ENCODE data around the gene NELFE.

NELFE gene

DNA sequence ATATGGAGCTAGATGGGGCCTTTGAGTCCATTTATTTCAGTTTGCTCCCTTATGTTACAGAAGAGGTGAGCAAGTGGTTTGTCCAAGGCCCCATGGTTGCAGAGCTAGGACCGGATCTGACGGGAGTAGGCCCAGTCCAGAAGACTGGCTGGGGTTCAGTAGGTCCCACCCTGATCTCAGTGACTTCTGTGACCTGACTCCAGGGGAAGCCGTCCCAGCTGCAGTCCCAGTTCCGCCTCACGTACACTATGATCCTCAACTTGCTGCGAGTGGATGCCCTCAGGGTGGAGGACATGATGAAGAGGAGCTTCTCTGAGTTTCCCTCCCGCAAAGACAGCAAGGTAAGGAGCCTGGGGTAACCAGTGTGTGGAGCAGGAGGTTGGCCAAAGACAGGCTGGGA lies 7.7 kb upstream of the NELFE start:
- no peak for TF ChIP-seq TAF1 (IDR thresholded peaks at IDR 0.05; ENCODE audit: borderline replicate concordance, insufficient read depth, low read length)

DNA sequence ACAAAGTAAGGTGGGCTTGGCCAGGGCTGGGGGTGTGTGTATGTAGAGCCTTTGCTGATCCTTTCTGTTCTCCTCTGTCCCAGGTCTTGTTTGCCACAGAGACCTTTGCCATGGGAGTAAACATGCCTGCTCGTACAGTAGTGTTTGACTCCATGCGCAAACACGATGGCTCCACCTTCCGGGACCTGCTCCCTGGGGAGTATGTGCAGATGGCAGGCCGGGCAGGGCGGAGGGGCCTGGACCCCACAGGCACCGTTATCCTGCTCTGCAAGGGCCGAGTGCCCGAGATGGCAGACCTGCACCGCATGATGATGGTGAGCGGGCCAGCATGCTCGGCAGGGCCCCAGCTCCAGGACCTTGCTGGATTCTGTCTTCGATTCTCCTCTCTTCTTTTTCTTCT lies 6.9 kb upstream of the NELFE start:
- TF ChIP-seq POLR2AphosphoS5 (IDR thresholded peaks at IDR 0.05; ENCODE audit: low read depth, low read length) (no peak), TAF1 (IDR thresholded peaks at IDR 0.05; ENCODE audit: borderline replicate concordance, insufficient read depth, low read length) (no peak), FOXP2 (optimal IDR thresholded peaks at IDR 0.05; ENCODE audit: borderline replicate concordance, extremely low read depth, extremely low read length, insufficient read depth) (no peak)

DNA sequence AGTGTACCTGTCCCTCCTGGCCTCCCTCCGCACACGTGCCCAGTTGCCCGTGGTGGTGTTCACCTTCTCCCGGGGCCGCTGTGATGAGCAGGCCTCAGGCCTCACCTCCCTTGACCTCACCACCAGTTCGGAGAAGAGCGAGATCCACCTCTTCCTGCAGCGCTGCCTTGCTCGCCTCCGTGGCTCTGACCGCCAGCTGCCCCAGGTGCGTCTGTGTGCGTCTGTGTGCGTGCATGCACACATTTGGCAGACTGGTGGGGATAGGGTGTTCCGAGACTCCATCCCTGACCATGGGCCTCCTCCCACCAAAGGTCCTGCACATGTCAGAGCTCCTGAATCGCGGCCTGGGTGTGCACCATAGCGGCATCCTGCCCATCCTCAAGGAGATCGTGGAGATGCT lies 5.2 kb upstream of the NELFE start:
- TF ChIP-seq POLR2AphosphoS5 (IDR thresholded peaks at IDR 0.05; ENCODE audit: low read depth, low read length), result no peak
- TF ChIP-seq TAF1 (IDR thresholded peaks at IDR 0.05; ENCODE audit: borderline replicate concordance, insufficient read depth, low read length), result no peak
- TF ChIP-seq SIN3A (IDR thresholded peaks at IDR 0.05; ENCODE audit: borderline replicate concordance, insufficient read depth, low read length), result no peak
- TF ChIP-seq, protein P1, sequence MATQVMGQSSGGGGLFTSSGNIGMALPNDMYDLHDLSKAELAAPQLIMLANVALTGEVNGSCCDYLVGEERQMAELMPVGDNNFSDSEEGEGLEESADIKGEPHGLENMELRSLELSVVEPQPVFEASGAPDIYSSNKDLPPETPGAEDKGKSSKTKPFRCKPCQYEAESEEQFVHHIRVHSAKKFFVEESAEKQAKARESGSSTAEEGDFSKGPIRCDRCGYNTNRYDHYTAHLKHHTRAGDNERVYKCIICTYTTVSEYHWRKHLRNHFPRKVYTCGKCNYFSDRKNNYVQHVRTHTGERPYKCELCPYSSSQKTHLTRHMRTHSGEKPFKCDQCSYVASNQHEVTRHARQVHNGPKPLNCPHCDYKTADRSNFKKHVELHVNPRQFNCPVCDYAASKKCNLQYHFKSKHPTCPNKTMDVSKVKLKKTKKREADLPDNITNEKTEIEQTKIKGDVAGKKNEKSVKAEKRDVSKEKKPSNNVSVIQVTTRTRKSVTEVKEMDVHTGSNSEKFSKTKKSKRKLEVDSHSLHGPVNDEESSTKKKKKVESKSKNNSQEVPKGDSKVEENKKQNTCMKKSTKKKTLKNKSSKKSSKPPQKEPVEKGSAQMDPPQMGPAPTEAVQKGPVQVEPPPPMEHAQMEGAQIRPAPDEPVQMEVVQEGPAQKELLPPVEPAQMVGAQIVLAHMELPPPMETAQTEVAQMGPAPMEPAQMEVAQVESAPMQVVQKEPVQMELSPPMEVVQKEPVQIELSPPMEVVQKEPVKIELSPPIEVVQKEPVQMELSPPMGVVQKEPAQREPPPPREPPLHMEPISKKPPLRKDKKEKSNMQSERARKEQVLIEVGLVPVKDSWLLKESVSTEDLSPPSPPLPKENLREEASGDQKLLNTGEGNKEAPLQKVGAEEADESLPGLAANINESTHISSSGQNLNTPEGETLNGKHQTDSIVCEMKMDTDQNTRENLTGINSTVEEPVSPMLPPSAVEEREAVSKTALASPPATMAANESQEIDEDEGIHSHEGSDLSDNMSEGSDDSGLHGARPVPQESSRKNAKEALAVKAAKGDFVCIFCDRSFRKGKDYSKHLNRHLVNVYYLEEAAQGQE (IDR thresholded peaks at IDR 0.05; ENCODE audit: insufficient read depth in 1 of 2, low read depth in 2 of 2, low read length in 2 of 2), result no peak
- no peak for TF ChIP-seq FOXP2 (optimal IDR thresholded peaks at IDR 0.05; ENCODE audit: borderline replicate concordance, extremely low read depth, extremely low read length, insufficient read depth)

DNA sequence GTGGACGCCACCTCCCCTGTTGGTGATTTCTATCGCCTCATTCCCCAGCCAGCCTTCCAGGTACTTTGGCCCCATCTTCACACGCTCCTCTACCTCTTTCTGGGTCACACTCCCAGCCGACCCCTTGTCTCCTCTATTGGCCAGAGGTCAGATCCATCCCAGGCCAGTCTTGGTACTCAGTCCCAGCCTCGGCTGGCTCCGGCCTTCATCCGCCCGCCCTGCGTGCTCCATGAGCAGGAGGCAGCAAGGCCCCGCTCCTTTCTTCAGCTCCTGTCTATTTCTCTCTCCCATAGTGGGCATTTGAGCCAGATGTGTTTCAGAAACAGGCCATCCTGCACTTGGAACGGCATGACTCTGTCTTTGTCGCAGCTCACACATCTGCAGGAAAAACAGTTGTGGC lies 2.8 kb upstream of the NELFE start:
- TF ChIP-seq FOXP2 (optimal IDR thresholded peaks at IDR 0.05; ENCODE audit: borderline replicate concordance, extremely low read depth, extremely low read length, insufficient read depth), result no peak
- TF ChIP-seq SIN3A (IDR thresholded peaks at IDR 0.05; ENCODE audit: borderline replicate concordance, insufficient read depth, low read length), result no peak
- TF ChIP-seq TAF1 (IDR thresholded peaks at IDR 0.05; ENCODE audit: borderline replicate concordance, insufficient read depth, low read length), result no peak
- no peak for TF ChIP-seq POLR2AphosphoS5 (IDR thresholded peaks at IDR 0.05; ENCODE audit: low read depth, low read length)
- TF ChIP-seq, protein P1 (IDR thresholded peaks at IDR 0.05; ENCODE audit: insufficient read depth in 1 of 2, low read depth in 2 of 2, low read length in 2 of 2), result no peak

DNA sequence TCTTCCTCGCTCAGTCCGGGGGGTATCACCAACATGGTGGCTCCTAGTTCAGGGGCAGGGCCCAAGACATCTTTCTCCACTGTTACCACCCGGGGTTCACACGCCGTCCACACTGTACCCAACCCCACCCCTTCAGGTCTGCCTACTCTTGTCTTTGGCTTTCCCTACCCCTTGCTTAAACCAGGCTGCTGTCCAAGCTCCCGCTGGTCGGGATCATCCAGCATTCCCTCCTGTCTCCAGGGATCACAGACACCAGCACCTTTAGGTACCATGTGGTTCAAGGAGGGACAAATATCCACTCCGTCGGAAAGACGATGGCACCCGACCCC lies 395 bp downstream of the NELFE start:
- TF ChIP-seq TAF1 (IDR thresholded peaks at IDR 0.05; ENCODE audit: borderline replicate concordance, insufficient read depth, low read length) (no peak), SIN3A (IDR thresholded peaks at IDR 0.05; ENCODE audit: borderline replicate concordance, insufficient read depth, low read length) (no peak), POLR2AphosphoS5 (IDR thresholded peaks at IDR 0.05; ENCODE audit: low read depth, low read length) (no peak), FOXP2 (optimal IDR thresholded peaks at IDR 0.05; ENCODE audit: borderline replicate concordance, extremely low read depth, extremely low read length, insufficient read depth) (no peak)
- TF ChIP-seq, protein P1 (IDR thresholded peaks at IDR 0.05; ENCODE audit: insufficient read depth in 1 of 2, low read depth in 2 of 2, low read length in 2 of 2), result no peak; a peak in 1 of 4 replicates

DNA sequence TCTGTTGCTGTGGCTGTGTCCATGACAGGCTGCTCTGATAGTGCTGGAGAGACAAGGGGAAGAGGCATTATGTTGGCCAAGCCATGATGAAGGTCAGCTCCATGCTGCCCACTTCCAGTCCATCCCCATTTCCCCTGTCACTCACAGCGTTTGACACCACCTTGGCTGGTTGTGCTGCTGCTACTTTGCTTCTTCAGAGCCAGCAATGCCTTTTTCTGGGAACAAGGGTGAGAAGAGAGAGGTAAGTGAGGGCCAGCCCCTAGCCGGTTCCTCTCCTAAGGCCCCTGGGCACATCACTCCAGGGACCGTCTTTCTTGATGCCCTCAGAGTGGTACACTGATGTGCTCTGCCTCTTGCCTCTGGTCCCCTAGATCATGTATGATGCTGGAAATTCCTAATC lies 2.0 kb downstream of the NELFE start:
- TF ChIP-seq SIN3A (IDR thresholded peaks at IDR 0.05; ENCODE audit: borderline replicate concordance, insufficient read depth, low read length) (no peak), POLR2AphosphoS5 (IDR thresholded peaks at IDR 0.05; ENCODE audit: low read depth, low read length) (no peak), TAF1 (IDR thresholded peaks at IDR 0.05; ENCODE audit: borderline replicate concordance, insufficient read depth, low read length) (no peak), FOXP2 (optimal IDR thresholded peaks at IDR 0.05; ENCODE audit: borderline replicate concordance, extremely low read depth, extremely low read length, insufficient read depth) (no peak)
- TF ChIP-seq, protein P1 (IDR thresholded peaks at IDR 0.05; ENCODE audit: insufficient read depth in 1 of 2, low read depth in 2 of 2, low read length in 2 of 2), result no peak
